ENCODE data around the gene CLEC18A. TPM values are rescaled to one million over a fixed set of nuclear protein-coding genes. Genes with fewer than 3 reads are reported as not detected.
"Not testable (repeated sequence)": the region's sequence is repeated elsewhere in the genome, so short reads cannot be mapped to it uniquely, and the experiment has no call there.

Gene CLEC18A
- 0.35 TPM for total RNA-seq
- long read RNA-seq, partial matches to known transcripts, result 1 of 1 reads
- long read RNA-seq, other reads (novel, unspliced or antisense), result 0 of 1 reads

- DNase-seq (ENCODE audit: missing footprints); ATAC-seq; intact Hi-C loops (cut with DNase I): not testable (repeated sequence)
Observed at GRCh38 chr16:69951017-69951671, at the start of gene CLEC18A. TSS of gene CLEC18A (plus strand) at chr16:69951334. CDS start at chr16:69951367, 33 bp downstream.

- DNase-seq (ENCODE audit: missing footprints) (no peak), ATAC-seq (no peak)
- intact Hi-C loops (cut with DNase I), result no loop called here
Observed at GRCh38 chr16:69903865-69904415, 47.2 kb upstream of the CLEC18A start.

DNA sequence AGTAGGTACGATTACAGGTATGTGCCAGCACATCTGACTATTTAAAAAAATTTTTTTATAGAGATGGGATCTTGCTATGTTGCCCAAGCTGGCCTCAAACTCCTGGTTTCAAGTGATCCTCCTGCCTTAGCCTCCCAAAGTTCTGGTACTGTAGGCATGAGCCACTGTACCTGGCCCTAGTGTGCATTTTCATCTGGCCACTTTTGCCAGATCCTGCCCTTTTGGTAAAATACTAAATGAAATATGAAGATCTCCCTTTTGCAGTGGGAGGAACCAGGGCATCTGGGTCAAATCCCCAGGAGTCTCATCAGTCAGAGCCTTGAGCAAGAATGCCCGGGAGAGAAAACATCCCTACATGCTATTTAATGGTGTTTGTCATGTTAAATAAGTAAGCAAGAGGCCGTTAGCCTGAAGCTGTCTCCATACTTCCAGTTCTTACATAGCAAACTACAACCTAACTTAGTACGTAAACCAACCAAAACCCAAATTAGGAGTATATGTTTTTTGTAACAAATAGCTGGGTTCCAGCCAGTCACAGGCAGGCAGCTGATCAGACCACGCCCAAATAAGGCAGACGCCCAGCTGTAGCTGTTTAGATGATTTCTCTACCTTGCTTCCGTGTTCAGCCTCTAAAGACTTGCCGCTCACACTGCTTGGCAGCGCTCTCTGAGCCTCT lies 46.5 kb upstream of the CLEC18A start:
- ATAC-seq, result no peak
- intact Hi-C loops (cut with DNase I), result no loop called here
- no peak for DNase-seq (ENCODE audit: missing footprints)

DNA sequence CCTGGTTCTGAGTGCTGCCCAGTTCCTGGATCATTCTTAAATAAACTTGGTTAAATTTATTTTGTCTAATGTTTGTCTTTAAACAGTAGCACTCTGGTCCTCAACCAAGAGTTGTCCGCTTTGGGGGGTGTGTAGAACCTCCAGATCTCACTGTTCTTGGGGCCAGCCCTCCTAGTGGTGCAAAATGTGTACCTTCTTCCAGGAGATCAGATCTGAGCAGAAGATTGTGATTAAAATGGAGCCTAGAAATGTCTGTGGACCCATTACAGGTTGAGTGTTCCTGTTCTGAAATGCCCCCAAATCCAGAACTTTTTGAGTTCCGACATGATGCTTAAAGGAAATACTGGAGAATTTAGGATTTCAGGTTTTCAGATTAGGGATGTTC lies 46.0 kb upstream of the CLEC18A start:
- ATAC-seq (no peak), DNase-seq (ENCODE audit: missing footprints) (no peak)
- intact Hi-C loops (cut with DNase I), result no loop called here

DNA sequence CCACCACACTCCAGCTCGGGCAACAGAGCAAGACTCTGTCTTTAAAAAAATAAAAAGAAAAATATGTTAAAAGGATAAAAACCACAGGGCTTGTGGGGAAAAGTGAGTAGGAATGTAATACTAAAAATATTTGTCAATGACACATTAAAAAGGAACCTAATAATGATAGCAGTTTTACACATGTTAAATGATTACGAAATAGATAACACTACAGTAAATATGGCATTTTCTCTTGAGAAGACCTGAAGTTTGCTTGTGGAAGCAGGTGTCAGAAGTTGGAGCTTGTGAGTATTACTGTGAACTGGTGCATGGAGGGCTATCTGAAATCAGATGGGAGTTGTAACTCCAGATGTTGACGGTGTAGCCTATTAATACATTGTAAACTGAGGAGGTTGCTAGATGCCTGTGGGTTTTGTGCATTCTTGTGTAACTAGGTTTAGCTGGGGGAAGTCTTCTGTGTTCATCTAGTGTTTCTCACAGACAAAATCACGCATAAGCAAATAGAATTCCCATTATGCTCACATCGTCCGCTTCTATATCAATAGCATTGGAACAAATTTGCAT lies 44.2 kb upstream of the CLEC18A start:
- intact Hi-C loops (cut with DNase I), result no loop called here
- DNase-seq (ENCODE audit: missing footprints) (no peak), ATAC-seq (no peak)

DNA sequence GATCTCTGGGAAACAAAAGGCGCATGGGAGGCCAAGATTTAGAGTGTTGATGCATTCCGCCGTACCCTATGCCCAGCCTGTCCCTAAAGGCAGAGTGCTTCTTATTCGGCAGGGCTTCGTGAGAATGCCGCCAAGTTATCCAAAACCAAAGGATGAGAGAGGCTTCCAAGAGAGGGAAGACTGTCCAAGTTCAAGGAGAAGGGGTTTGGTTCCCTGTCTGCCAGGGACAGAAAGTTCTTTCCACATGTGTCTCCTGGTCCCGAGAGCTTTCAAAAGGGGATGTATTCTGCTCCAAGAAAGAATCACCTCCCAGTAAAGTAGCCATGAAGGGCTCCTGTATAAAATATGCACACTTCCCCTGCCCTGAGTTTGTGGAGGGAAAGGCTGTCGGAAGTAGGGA lies 42.1 kb upstream of the CLEC18A start:
- DNase-seq (ENCODE audit: missing footprints) (no peak), ATAC-seq (no peak)
- intact Hi-C loops (cut with DNase I), result no loop called here

GRCh38 chr16:69909760-69910159 lies 41.4 kb upstream of the CLEC18A start:
- no peak for ATAC-seq
- intact Hi-C loops (cut with DNase I), result no loop called here
- no peak for DNase-seq (ENCODE audit: missing footprints)

DNA sequence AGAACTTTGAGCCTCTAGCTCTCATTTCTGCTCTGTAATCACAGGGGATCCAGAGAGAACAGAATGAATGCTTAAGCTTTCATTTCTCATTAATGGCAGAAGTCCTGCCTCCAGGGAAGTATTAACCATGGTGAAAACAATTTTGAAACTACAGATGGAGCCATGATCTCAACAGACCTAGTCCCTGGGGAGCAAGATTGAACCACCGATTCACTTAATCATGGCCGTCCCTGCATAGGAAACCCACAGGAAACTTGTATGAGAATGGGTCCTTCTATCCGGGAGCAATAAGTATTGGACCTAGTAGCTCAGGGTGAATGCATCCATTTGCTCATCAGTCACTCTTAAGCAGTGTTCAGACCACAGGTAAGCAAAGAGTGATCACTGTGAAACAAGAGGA lies 40.2 kb upstream of the CLEC18A start:
- intact Hi-C loops (cut with DNase I), result no loop called here
- ATAC-seq (no peak), DNase-seq (ENCODE audit: missing footprints) (no peak)

GRCh38 chr16:69916462-69916861 lies 34.7 kb upstream of the CLEC18A start:
- no peak for ATAC-seq
- intact Hi-C loops (cut with DNase I), result no loop called here
- no peak for DNase-seq (ENCODE audit: missing footprints)

DNA sequence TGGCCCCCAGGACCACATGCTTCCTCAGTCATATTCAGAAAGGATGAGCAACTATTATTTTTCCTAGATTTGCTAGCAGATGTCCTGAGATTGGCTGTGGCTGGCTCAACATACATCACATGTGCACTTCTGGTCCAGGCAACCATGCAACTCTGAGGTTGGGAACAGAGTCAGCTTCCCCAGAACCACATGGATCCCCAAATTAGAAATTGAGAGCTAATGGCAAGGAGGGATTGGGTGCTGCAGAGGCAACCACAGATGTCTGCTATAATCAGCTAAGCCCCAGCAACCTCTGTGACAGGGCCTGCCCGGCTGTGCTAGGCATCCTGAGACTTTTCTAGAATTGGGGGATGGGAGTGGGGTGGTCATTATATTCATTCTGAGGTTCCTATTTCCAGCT lies 33.8 kb upstream of the CLEC18A start:
- DNase-seq (ENCODE audit: missing footprints), result no peak
- intact Hi-C loops (cut with DNase I), result no loop called here
- no peak for ATAC-seq

- DNase-seq (ENCODE audit: missing footprints), result no peak
- intact Hi-C loops (cut with DNase I), result no loop called here
- ATAC-seq, result peak; percentile 50
Observed at GRCh38 chr16:69917739-69918138, 33.4 kb upstream of the CLEC18A start.

DNA sequence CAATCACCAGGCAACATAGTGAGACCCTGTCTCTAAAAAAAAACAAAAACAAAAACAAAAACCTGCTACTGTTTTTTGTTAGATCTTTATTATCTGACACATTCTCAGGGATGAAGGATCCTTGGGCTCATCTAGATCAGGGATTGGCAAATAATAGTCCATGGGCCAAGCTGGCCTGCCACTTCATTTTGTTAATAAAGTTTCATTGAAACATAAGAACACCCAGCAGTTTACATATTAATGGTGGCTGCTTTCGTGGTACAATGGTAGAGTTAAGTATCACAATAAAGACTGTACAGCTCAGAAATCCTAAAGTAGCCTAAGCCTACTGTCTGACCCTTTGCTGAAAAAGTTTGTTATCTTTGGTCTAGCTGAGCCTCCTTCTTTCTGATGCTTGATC lies 32.9 kb upstream of the CLEC18A start:
- intact Hi-C loops (cut with DNase I), result no loop called here
- no peak for DNase-seq (ENCODE audit: missing footprints)
- no peak for ATAC-seq

DNA sequence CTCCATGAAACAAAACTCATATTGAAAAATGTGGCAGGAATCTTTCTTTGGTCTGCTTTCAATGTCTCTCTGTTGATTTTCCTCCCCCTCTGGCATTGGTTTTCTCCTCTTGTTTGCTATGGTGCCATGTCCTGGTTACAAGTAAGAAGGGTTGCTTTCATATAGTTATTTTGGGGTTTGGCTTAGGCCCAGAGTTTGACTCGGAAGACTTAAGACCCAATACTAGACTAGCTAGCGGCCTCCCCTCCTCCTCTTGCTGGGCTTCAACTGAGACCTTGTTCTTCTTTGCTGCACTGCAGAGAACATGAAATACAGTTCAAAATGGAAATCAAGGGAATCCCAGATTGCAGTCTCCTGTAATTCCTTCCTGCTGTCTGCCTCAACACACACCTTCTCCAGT lies 30.0 kb upstream of the CLEC18A start:
- ATAC-seq (no peak), DNase-seq (ENCODE audit: missing footprints) (no peak)
- intact Hi-C loops (cut with DNase I), result no loop called here

- DNase-seq (ENCODE audit: missing footprints), result no peak
- intact Hi-C loops (cut with DNase I), result no loop called here
- no peak for ATAC-seq
Observed at GRCh38 chr16:69922200-69922599, 28.9 kb upstream of the CLEC18A start.

- DNase-seq (ENCODE audit: missing footprints), result no peak
- intact Hi-C loops (cut with DNase I), result no loop called here
- ATAC-seq, result no peak
Observed at GRCh38 chr16:69924041-69924775, 26.9 kb upstream of the CLEC18A start.

DNA sequence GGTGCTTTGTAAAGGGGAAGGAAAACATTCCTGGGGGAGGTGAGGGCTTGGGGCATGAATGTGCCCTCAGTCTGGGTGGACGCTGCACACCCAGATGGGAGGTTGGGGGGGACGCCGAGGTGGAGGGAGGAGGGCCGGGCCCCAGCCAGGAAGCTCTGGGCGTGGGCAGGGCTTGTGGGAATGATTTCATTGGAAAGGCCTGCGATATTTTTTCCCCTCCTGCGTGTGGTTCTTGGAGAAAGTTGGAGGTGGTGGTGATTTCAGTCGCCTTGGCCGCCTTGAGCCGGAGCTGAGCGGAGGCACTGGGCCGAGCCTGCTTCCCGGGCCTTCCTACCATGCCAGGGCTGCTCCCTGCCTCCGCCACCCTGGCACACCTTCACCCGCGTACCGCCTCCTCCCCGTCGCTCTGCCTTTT lies 26.4 kb upstream of the CLEC18A start:
- ATAC-seq, result peak; percentile 76
- intact Hi-C loops (cut with DNase I), result no loop called here
- DNase-seq (ENCODE audit: missing footprints), result no peak

DNA sequence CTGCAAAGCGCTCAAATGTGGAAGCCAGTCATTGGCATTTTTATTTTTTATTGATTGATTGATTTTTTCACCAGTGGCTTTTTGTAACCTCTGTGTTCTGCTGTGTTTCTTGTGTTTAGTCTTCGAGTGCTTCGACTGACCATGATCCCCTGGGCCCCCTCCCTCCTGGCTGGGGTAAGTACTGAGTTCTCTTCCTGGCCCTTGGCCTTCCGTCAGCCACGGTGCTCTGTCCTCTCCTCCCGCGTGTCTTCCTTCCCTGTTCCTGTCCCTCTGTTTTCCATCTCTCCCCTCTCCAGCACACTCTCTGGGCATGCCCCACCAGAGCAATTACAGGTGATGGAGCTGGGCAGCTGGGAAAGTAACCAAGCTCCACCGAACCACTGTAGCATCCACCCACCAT lies 25.8 kb upstream of the CLEC18A start:
- DNase-seq (ENCODE audit: missing footprints), result no peak
- no peak for ATAC-seq
- intact Hi-C loops (cut with DNase I), result no loop called here

GRCh38 chr16:69926241-69926640 lies 24.9 kb upstream of the CLEC18A start:
- DNase-seq (ENCODE audit: missing footprints) (no peak), ATAC-seq (no peak)
- intact Hi-C loops (cut with DNase I), result no loop called here

GRCh38 chr16:69927056-69927757 lies 23.9 kb upstream of the CLEC18A start:
- intact Hi-C loops (cut with DNase I), result no loop called here
- ATAC-seq (peak; percentile 76), DNase-seq (ENCODE audit: missing footprints) (no peak)
